ELR (cell line): Measurements from ENCODE around the gene TTLL3.
"Not testable (repeated sequence)": the region's sequence is repeated elsewhere in the genome, so short reads cannot be mapped to it uniquely, and the experiment has no call there.

Experiments
- DNase-seq: peaks from one replicate; pipeline ENCODE4 v3.0.0-alpha.2; 2015; ENCODE audit warnings: low read depth

TTLL3 gene

DNA sequence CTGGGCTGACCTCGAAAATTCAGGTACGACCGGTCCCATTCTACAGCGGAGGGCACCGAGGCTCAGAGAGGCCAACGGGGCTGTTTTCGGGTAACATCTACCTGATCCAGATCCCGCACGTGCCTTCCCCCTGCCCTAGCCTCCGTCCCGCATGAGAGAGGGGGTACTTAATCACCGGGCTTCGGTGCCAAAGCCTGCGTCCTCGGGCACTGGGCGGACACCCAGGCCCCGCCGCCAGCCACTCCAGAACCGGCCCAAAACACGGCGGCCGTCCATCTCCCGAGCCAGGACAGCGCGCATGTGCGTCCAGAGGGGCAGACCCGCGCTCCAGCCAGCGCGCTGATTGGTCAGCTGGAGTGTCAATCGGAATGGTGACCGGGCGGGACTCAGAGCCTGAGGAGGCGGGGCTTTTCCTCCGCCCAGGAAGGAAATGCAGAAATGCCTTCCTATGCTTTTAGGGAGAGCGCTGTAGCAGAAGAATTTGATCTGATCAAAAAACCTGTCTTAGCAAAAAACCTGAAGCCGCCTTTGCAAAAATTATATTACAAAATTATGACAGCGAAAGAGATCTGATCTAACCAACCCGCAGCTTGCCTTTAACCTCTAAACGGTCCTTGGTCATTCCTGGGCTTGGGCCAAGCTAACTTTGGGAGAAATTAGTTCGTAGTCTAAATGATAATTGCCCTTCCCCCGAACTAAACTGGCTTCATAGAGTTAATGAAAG is 33.8 kb downstream of the TTLL3 start, which contains the start of gene RPUSD3:
TSS of gene RPUSD3 (minus strand) at position 294 of the 724 bp plus-strand sequence. CDS start at position 276, 18 bp downstream.
- DNase-seq: peak; percentile 95

GRCh38 chr3:9846231-9846630 is 36.2 kb downstream of the TTLL3 start:
- DNase-seq: no peak

GRCh38 chr3:9846931-9847488 is 36.9 kb downstream of the TTLL3 start:
- no peak for DNase-seq

DNA sequence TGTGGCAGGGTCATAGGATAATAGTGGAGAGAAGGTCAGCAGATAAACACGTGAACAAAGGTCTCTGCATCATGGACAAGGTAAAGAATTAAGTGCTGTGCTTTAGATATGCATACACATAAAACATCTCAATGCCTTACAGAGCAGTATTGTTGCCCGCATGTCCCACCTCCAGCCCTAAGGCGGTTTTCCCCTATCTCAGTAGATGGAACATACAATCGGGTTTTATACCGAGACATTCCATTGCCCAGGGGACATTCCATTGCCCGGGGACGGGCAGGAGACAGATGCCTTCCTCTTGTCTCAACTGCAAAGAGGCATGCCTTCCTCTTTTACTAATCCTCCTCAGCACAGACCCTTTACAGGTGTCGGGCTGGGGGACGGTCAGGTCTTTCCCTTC is 37.8 kb downstream of the TTLL3 start:
- DNase-seq: not testable (repeated sequence)

DNA sequence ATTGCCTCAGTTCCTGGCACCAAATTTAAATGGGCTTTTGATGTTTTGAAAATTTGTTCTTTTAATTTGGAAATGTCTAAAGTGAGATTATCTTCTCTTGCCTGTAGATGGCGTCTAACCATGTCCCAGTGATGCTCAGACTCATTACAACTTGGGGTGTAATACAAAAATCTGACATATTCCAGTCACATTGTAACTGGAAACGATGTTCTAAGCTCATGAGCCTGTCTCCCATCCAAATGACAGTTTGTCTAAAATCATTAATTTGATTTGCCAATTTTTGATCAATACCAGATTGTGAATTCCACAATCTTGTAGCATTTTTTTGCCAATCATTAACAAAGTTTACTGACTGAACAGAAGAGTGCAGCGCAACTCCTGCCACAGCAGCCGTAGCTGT is 38.8 kb downstream of the TTLL3 start:
- peak; percentile 46 for DNase-seq

DNA sequence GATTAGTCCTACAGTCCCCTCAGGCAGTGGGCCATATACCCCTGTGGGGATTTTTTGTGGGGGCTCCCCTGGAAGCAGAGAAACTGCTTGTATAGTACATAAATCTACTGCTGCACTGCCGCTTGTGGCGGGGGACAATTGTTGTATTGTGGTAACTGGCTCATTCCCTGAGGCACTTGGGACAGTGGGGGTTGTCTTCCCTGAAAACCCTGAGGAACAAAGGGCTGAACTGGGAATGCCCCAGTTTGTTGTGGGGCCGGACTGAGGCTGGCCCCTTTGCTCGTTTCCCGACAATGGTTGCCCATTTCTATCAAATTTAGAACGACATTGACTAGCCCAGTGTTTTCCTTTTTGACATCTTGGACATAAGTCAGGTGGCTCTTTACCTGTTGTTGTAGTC is 41.3 kb downstream of the TTLL3 start:
- not testable (repeated sequence) for DNase-seq

GRCh38 chr3:9851926-9852325 is 41.9 kb downstream of the TTLL3 start:
- DNase-seq: not testable (repeated sequence)

- DNase-seq: peak; percentile 16
Observed at GRCh38 chr3:9852528-9852927, 42.5 kb downstream of the TTLL3 start.

DNA sequence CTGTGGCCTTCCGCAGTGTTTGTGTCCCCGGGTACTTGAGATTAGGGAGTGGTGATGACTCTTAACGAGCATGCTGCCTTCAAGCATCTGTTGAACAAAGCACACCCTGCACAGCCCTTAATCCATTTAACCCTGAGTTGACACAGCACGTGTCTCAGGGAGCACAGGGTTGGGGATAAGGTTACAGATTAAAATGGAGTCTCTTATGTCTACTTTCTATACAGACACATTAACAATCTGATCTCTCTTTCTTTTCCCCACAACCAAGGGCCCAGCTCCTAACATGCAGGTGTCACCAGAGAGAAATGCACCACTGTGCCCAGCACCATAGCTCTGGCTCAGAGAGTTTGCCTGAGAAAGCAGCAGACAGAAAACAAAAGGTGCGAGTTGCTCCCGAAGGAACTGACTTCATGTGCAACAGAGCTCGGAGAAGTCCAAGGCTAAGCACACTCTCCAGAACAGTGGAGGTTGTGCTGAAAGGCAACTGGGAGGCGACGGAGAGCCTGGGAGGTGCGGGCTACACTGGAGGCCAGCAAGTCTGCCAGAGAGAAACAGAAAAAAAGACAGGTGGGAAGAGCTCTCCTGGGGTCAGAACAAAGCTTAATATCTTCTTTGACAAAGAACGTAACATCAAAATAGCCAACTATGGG is 44.4 kb downstream of the TTLL3 start:
- not testable (repeated sequence) for DNase-seq

DNA sequence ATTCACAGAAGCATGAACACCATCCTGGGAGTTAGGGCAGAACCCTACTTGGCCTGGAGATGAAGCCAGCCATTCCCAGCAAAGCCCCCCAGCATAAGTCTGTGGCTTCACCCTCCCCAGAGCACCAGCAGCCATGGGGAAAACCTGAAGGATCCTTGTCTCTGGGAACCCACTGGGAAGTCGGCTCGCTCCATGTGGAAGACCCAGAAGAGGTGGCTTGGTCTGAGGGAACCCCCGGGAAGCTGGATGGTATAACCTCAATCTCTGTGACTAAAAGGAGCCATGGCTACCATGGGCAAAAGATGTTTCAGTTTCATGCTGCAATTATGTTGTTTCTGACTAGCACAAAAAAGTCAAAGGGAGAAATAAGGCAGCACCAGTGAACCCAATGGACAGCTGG is 45.5 kb downstream of the TTLL3 start:
- DNase-seq: no peak

DNA sequence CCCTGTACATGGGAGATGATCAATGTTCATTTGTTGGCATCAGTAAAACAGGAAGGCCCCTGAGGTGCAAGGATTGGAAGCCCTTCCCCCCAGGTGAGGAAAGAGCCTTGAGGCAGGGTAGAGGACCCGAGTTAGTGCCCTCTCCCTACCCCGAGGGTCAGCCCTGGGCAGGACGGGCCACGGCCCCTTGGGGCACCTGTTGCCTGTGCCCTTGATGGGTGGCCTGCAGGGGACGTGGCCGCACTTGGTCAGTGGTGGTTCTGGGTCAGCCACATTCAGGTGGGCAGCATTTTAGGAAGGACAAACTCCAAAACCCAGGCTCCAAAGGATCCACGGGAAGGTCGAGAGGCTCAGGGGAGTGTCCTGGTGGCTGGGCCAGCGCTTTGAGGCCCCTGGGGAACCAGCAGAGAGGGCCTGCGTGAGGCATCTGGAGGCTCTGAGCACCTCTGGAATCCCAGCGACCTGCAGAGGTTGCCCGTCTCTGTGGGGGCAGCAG is 49.5 kb downstream of the TTLL3 start:
- no peak for DNase-seq

DNA sequence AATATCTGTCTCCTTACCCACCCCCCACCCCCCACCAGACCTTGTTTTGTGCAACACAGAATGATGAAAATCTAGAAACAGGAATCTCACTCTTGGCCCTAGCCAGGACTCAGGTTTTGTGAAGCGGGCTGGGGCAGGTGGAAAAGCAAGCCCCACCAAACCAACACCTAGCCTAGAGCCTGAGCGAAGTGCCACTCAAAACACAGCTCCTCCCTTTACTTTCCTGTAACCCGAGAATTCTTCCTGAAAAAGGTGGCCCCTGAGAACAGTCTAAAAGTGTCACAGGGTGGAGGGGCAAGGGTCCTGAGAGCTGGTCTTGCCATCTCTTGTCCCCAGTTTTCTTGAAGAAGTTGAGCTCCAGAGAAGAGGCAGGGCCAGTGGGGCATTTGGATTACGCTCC is 51.1 kb downstream of the TTLL3 start:
- no peak for DNase-seq

- no peak for DNase-seq
Observed at GRCh38 chr3:9861626-9862130, 51.6 kb downstream of the TTLL3 start.

GRCh38 chr3:9862391-9863057 is 52.5 kb downstream of the TTLL3 start:
- DNase-seq: peak; percentile 71

DNA sequence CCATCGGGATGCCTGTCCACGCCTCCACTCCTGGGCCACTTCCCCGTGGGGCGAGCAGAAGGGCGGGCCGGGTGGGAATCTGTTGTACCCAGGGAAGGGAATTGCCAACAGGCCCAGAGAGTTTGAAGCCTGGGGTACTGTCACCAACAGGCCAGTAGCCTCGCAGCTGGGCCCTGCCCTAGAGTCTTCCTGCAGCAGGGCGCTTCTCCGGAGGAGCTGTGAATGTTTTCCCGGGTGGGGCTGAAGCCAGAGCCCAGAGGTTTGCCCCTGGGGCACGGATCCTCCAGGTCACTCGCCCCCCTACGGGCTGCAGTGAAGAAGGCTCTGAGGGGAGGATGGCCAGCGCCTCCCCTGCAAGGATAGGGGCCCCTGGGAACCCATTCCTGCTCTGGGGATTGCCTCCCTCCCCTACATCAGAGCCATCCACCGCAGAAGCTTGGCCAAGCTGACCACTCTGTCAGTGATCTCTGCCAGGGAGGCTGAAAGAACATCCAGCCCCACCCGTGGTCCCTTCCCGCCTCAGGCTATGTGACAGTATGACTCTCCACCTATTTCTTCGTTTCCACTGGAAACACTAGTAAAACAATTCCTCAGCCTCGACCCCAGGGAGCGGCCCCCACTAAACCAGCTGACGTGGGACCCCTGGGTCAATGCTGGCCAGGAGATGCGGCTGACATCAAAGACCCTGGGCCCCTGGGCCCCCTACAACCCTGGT is 53.2 kb downstream of the TTLL3 start:
- no peak for DNase-seq

- peak; percentile 38 for DNase-seq
Observed at GRCh38 chr3:9864200-9864927, 54.3 kb downstream of the TTLL3 start.

DNA sequence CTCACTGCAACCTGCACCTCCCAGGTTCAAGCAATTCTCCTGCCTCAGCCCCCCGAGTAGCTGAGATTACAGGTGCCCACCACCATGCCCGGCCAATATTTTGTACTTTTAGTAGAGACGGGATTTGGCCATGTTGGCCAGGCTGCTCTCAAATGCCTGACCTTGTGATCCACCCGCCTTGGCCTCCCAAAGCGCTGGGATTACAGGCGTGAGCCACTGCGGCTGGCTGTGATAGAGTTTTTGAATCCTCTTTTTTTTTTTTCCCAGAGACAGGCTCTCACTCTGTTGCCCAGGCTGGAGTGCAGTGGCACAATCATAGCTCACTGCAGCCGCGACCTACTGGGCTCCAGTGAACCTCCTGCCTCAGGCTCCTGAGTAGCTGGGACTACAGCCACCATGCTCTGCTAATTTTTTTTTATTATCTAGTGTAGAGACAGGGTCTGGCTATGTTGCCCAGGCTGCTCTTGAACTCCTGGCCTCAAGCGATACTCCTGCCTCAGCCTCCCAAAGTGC is 55.1 kb downstream of the TTLL3 start:
- DNase-seq: not testable (repeated sequence)

DNA sequence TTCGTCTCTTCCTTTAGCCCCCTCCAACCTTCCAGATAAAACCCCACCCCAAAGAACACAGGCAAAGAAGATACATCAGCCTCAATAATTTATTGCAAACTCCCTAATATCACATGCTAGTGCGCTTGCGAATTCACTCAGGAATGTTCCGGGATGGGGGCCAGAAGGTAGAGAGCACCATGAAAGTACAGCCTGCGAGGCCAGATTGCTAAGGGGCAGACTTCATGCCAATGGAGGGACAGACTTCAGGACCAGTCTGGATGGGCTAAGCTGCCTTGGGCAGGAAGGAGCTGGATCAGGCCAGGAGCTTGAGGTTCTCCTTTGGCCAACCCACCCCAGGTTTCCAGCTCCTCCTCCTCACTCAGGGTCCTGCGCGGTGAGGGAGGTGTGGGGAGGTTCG is 56.6 kb downstream of the TTLL3 start:
- DNase-seq: no peak

DNA sequence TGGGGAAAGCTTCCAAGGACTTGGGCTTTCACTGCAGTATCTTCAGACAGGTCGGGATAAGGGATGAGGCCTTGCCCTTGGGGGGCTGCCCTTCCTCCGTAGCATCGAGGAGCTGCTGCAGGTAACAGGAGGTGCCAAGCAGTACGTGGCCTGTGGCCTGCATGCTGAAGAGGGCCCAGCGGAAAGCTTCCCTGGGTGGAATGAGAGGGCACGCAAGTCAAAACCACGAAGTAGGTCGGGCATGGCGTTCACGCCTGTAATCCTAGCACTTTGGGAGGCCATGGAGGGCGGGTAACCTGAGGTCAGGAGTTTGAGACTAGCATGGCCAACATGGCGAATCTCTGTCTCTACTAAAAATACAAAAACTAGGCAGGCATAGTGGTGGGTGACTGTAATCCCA is 57.0 kb downstream of the TTLL3 start:
- DNase-seq: no peak

DNA sequence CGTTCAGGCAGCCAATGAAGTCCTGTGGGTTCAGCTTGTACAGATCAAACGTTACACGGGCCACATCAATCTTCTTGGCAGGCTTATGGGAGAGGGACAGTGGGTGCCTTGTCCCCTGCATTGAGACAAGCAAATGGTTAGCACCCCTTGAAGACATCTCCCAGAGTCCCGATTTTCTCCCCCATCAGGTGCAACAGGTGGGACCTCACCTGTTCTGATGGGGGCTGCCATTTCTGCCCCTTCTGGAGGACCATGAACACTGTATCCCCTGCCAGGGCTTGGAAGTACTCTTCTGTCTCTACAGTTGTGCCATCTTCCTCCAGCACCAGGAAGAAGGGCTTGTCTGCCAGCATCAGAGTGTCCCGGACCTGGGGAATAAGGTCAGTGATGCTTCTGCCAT is 59.9 kb downstream of the TTLL3 start:
- no peak for DNase-seq

DNA sequence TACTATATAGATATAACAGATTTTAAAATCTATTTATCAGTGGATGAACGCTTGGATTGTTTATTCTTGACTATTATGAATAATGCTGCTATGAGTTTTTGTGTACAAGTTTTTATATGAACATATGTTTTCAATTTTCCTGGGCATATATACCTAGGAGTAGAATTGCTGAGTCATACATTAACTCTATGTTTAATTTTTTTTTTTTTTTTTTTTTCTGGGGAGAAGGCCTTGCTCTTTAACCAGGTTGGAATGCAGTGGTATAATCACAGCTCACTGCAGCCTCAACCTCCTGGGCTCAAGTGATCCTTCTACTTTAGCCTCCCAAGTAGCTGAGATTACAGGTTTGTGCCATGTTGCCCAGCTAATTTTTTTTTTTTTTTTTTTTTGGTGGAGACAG is 60.9 kb downstream of the TTLL3 start:
- DNase-seq: peak; percentile 86
